Panc1 (cell line): ENCODE measurements around the gene TACR1.

Experiments
- TCF7L2 ChIP-seq: IDR thresholded peaks from 2 replicates; pipeline ENCODE4 v1.6.1; 2011; ENCODE audit warnings: mild to moderate bottlenecking, low read depth, low read length, inconsistent platforms
- TF ChIP-seq, protein P1 (sequence below): fragments of 450-650 bp; IDR thresholded peaks from 2 replicates; pipeline ENCODE4 v1.5.1; 2017; ENCODE audit warnings: mild to moderate bottlenecking

DNA sequence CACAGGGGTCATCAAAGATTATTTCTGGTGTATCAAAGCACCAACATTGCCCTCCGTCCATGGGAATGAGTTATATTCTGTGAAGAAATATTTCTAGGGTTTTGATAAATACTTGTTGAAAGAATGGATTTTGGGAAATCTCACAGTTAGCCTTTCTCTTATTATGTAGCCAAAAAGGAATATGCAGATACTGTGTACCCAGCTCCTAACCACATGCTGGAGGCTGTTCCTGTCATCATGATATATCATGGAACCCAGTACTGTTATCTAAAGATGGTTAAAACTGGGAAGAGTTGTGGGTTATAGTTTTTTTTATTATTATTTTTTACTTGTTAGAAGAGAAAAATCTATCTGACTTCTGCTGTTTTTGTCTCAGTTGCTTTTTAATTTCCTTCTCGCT lies 158.1 kb downstream of the TACR1 start:
- TF ChIP-seq, protein P1, sequence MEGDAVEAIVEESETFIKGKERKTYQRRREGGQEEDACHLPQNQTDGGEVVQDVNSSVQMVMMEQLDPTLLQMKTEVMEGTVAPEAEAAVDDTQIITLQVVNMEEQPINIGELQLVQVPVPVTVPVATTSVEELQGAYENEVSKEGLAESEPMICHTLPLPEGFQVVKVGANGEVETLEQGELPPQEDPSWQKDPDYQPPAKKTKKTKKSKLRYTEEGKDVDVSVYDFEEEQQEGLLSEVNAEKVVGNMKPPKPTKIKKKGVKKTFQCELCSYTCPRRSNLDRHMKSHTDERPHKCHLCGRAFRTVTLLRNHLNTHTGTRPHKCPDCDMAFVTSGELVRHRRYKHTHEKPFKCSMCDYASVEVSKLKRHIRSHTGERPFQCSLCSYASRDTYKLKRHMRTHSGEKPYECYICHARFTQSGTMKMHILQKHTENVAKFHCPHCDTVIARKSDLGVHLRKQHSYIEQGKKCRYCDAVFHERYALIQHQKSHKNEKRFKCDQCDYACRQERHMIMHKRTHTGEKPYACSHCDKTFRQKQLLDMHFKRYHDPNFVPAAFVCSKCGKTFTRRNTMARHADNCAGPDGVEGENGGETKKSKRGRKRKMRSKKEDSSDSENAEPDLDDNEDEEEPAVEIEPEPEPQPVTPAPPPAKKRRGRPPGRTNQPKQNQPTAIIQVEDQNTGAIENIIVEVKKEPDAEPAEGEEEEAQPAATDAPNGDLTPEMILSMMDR = no peak
- no peak for TF ChIP-seq TCF7L2
